A549 treated with RU486 at 1 μM for 4 hours (cell line): ENCODE measurements around the gene NIPAL3. TPM values are rescaled to one million over a fixed set of nuclear protein-coding genes. Genes with fewer than 3 reads are reported as not detected.

ENCODE experiments used
- total RNA-seq: library from RNA; stranded (reverse); fragments of 200-300 nt; extraction: Qiagen RNA extraction; gene quantifications from 5 replicates; pipeline ENCODE4 v1.2.3, GENCODE V29; 2022; ENCODE audit warnings: low read depth

Gene NIPAL3
- total RNA-seq, result 5.1 to 7.9 TPM (median 6.5 TPM) in 5 replicates

GRCh38 chr1:24415334-24415909, at the start of gene NIPAL3:
Gene NIPAL3, plus strand, starts transcription at chr1:24415802. Its CDS starts 3,746 bp downstream, at chr1:24419548.

DNA sequence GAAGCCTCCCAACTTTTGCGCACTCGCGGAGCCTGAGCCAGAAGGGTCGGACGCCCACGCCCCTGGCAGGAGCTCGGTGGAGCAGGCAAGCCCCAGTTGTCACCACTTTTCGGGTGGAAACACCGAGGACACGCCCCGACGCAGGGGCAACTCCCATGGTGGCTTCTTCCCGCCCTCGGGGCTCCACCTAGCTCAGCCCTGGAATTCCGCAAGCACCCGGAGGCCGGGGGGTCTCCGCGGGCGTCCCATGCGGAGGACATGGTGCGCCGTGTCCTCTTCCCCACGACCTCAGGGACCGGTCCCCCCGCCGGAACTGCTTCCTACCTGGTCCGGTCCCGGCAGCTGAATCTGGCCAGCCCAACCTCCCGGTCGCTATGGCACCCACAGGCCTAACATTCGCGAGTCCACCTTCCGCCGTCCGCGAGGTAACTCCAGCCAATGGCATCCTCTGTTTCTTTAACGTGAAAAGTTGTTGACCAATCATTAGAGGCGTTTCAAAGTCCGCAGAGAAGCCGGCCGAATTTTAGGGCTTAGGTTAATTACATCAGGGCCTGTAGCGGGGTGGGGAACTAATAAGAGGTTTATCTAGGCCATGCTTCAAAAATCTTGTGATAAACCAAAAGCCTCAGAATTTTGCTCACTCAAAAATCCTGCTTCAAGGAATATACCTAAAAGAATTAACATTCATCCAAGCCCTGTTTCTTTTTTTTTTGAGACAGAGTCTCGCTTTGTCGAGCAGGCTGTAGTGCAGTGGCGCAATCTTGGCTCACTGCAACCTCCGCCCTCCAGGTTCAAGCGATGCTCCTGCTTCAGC, 2.0 kb upstream of the NIPAL3 start, which contains the start of gene STPG1:
Gene STPG1 (minus strand): TSS at position 433 of the 814 bp plus-strand sequence. CDS start 12,394 bp downstream, outside the sequence.

DNA sequence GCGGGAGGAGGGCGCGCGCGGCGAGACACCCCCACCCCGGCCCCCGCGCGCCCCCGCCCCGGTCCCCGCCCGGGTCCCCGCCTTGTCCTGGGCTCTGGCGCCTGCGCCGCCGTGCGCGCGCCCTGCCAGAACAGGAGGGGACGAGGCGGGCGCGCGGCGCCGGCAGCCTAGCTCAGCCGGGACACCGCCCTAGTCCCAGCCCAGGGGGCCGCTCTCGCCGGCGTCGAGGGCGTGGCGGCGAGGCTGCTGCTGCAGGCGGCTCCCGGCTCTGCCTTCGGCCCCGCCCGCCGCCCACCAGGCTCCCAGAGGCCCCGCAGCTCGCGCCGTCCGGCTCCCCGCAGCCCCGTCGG, 87.1 kb downstream of the NIPAL3 start, which contains the start of gene RCAN3:
Gene RCAN3 (plus strand): TSS at position 128 of the 350 bp plus-strand sequence. CDS start 11,537 bp downstream, outside the sequence.

Other genes starting within 250 kb of the NIPAL3 start
- 0.78 to 1.5 TPM (median 1.0 TPM) in 5 replicates for gene IFNLR1, start 228.5 kb upstream of the NIPAL3 start, total RNA-seq
- gene GRHL3, start 96.4 kb upstream of the NIPAL3 start, total RNA-seq, result 0.53 to 0.77 TPM (median 0.67 TPM) in 5 replicates
- 5.1 to 6.8 TPM (median 6.7 TPM) in 5 replicates for gene STPG1, start 2.0 kb upstream of the NIPAL3 start, total RNA-seq
- 10.3 to 14.1 TPM (median 13.8 TPM) in 5 replicates for gene RCAN3, start 87.0 kb downstream of the NIPAL3 start, total RNA-seq
- 0.05 to 0.07 TPM (median 0.06 TPM) in 3 of 5 replicates, not detected in the others for gene NCMAP, start 140.3 kb downstream of the NIPAL3 start, total RNA-seq
- 33.4 to 61.1 TPM (median 44.8 TPM) in 5 replicates for gene SRRM1, start 227.5 kb downstream of the NIPAL3 start, total RNA-seq